H9 (cell line): ENCODE results near the gene ASPM. TPM values are rescaled to one million over a fixed set of nuclear protein-coding genes. Genes with fewer than 3 reads are reported as not detected.
A peak's percentile ranks its signal among the peaks of the same experiment; 100 is the strongest.

ENCODE experiments used
- DNase-seq: peaks from one replicate; pipeline ENCODE4 v3.0.0-alpha.2; 2017
- H2AFZ ChIP-seq: one replicate; pipeline ENCODE4 v1.6.1; 2013; ENCODE audit warnings: mild to moderate bottlenecking, low read length, control low read depth, moderate library complexity
- H2AK5ac ChIP-seq: 2 replicates; pipeline ENCODE4 v1.6.1; 2013; ENCODE audit warnings: low read length, control low read depth, mixed read lengths; ENCODE audit not compliant: insufficient read length
- H2BK120ac ChIP-seq: one replicate; pipeline ENCODE4 v1.6.1; 2013; ENCODE audit warnings: low read depth, mild to moderate bottlenecking, low read length, control low read depth, inconsistent platforms; ENCODE audit not compliant: poor library complexity, severe bottlenecking
- H2BK12ac ChIP-seq: 2 replicates; pipeline ENCODE4 v1.6.1; 2013; ENCODE audit warnings: low read length, control low read depth, mixed read lengths, low read depth; ENCODE audit not compliant: insufficient read length
- H2BK15ac ChIP-seq: 2 replicates; pipeline ENCODE4 v1.6.1; 2013; ENCODE audit warnings: low read depth, low read length, control low read depth
- H2BK20ac ChIP-seq: one replicate; pipeline ENCODE4 v1.6.1; 2013; ENCODE audit warnings: low read depth, mild to moderate bottlenecking, low read length, control low read depth, inconsistent platforms; ENCODE audit not compliant: poor library complexity, severe bottlenecking
- H2BK5ac ChIP-seq: 2 replicates; pipeline ENCODE4 v1.6.1; 2013; ENCODE audit warnings: low read length, control low read depth, mixed read lengths; ENCODE audit not compliant: insufficient read length
- H3K14ac ChIP-seq: 2 replicates; pipeline ENCODE4 v1.6.1; 2013; ENCODE audit warnings: low read length, control low read depth; ENCODE audit not compliant: insufficient read depth
- H3K18ac ChIP-seq: 2 replicates; pipeline ENCODE4 v1.6.1; 2013; ENCODE audit warnings: low read depth, mild to moderate bottlenecking, mixed read lengths, low read length, control low read depth; ENCODE audit not compliant: insufficient read length
- H3K23ac ChIP-seq: 2 replicates; pipeline ENCODE4 v1.6.1; 2013; ENCODE audit warnings: low read length, control low read depth, mixed read lengths, low read depth; ENCODE audit not compliant: insufficient read length
- H3K23me2 ChIP-seq: 2 replicates; pipeline ENCODE4 v1.6.1; 2013; ENCODE audit warnings: low read depth, mild to moderate bottlenecking, mixed read lengths, low read length, control low read depth; ENCODE audit not compliant: insufficient read length, poor library complexity, severe bottlenecking
- H3K27ac ChIP-seq: 2 replicates; pipeline ENCODE4 v1.5.1; 2013; ENCODE audit warnings: low read length, control low read depth, mixed read lengths, low read depth; ENCODE audit not compliant: insufficient read length
- H3K27me3 ChIP-seq: 2 replicates; pipeline ENCODE4 v1.6.1; 2013; ENCODE audit warnings: low read length, control low read depth, inconsistent platforms; ENCODE audit not compliant: insufficient read depth
- H3K4ac ChIP-seq: 2 replicates; pipeline ENCODE4 v1.6.1; 2013; ENCODE audit warnings: low read depth, mild to moderate bottlenecking, control low read depth, inconsistent platforms, low read length, moderate library complexity
- H3K4me1 ChIP-seq: 2 replicates; pipeline ENCODE4 v1.6.1; 2013; ENCODE audit warnings: low read length, control low read depth, inconsistent platforms; ENCODE audit not compliant: insufficient read depth
- H3K4me2 ChIP-seq: 2 replicates; pipeline ENCODE4 v1.6.1; 2013; ENCODE audit warnings: low read length, control low read depth, mixed read lengths; ENCODE audit not compliant: insufficient read length, insufficient read depth
- H3K56ac ChIP-seq: 2 replicates; pipeline ENCODE4 v1.6.1; 2013; ENCODE audit warnings: low read depth, mild to moderate bottlenecking, mixed read lengths, low read length, control low read depth; ENCODE audit not compliant: insufficient read length
- H3K79me1 ChIP-seq: 2 replicates; pipeline ENCODE4 v1.6.1; 2013; ENCODE audit warnings: low read depth, mild to moderate bottlenecking, moderate library complexity, low read length, control low read depth, inconsistent platforms; ENCODE audit not compliant: insufficient read depth, poor library complexity, severe bottlenecking
- H3K79me2 ChIP-seq: 2 replicates; pipeline ENCODE4 v1.6.1; 2013; ENCODE audit warnings: low read length, control low read depth, inconsistent platforms; ENCODE audit not compliant: insufficient read depth
- H3K9ac ChIP-seq: 2 replicates; pipeline ENCODE4 v1.6.1; 2013; ENCODE audit warnings: low read length, control low read depth, mixed read lengths; ENCODE audit not compliant: insufficient read length; ENCODE audit errors: extremely low read depth
- H3K9me3 ChIP-seq: one replicate; pipeline ENCODE4 v1.6.1; 2013; ENCODE audit warnings: low read depth, low read length, inconsistent platforms; ENCODE audit not compliant: control insufficient read depth
- H3T11ph ChIP-seq: one replicate; pipeline ENCODE4 v1.6.1; 2013; ENCODE audit warnings: mild to moderate bottlenecking, low read length, control low read depth, inconsistent platforms
- H4K20me1 ChIP-seq: one replicate; pipeline ENCODE4 v1.6.1; 2013; ENCODE audit not compliant: control insufficient read depth, insufficient read length, insufficient read depth
- H4K5ac ChIP-seq: 2 replicates; pipeline ENCODE4 v1.6.1; 2013; ENCODE audit warnings: low read depth, mild to moderate bottlenecking, mixed read lengths, low read length, control low read depth; ENCODE audit not compliant: insufficient read length
- H4K8ac ChIP-seq: replicated peaks from 2 replicates; pipeline ENCODE4 v1.6.1; 2013; ENCODE audit warnings: low read length, control low read depth, mixed read lengths, low read depth; ENCODE audit not compliant: insufficient read length
- H4K91ac ChIP-seq: 2 replicates; pipeline ENCODE4 v1.6.1; 2013; ENCODE audit warnings: low read depth, mild to moderate bottlenecking, moderate library complexity, mixed read lengths, low read length, control low read depth; ENCODE audit not compliant: insufficient read length
- H3K27ac Mint-ChIP-seq, 3 experiments: 2 replicates in 2 of 3; 3 replicates in 1 of 3; pipeline ENCODE4 v1.8.0; 2020 to 2021; ENCODE audit warnings: mixed read lengths in 3 of 3, mild to moderate bottlenecking in 1 of 3, moderate library complexity in 1 of 3
- H3K27me3 Mint-ChIP-seq: 2 replicates; pipeline ENCODE4 v1.8.0; 2021; ENCODE audit warnings: low read depth, mild to moderate bottlenecking, moderate library complexity, mixed read lengths
- H3K36me3 Mint-ChIP-seq, 3 experiments: 2 replicates in 2 of 3; 3 replicates in 1 of 3; pipeline ENCODE4 v1.8.0; 2020 to 2021; ENCODE audit warnings: low read depth in 3 of 3, mixed read lengths in 3 of 3; ENCODE audit not compliant: insufficient read depth in 1 of 3
- H3K4me1 Mint-ChIP-seq, 2 experiments: 2 replicates each; pipeline ENCODE4 v1.8.0; 2020; ENCODE audit warnings: mixed read lengths in 2 of 2
- H3K4me3 Mint-ChIP-seq, 2 experiments: 2 replicates in 1 of 2; 3 replicates in 1 of 2; pipeline ENCODE4 v1.8.0; 2020 to 2021; ENCODE audit warnings: mild to moderate bottlenecking in 2 of 2, mixed read lengths in 2 of 2, moderate library complexity in 1 of 2
- H3K9me3 Mint-ChIP-seq, 2 experiments: 2 replicates in 1 of 2; 3 replicates in 1 of 2; pipeline ENCODE4 v1.8.0; 2020; ENCODE audit warnings: mild to moderate bottlenecking in 2 of 2, mixed read lengths in 2 of 2, moderate library complexity in 1 of 2
- CTCF ChIP-seq: fragments of 200-600 bp; sonication (generic); conservative IDR thresholded peaks from 3 replicates; pipeline ENCODE4 v1.8.0; 2021; ENCODE audit warnings: antibody characterized with exemption, mild to moderate bottlenecking
- WGBS: extraction: QIAGEN DNeasy Blood & Tissue Kit; methylation state at CpG from one replicate; pipeline ENCODE4 v1.1.7; 2013; ENCODE audit warnings: missing lambda C conversion rate, low lambda C conversion rate, mixed read lengths; ENCODE audit not compliant: insufficient read length; ENCODE audit errors: extremely low coverage; 5-methylcytosine and 5-hydroxymethylcytosine counted together
- total RNA-seq: library from RNA; stranded (reverse); gene quantifications from 2 replicates; pipeline ENCODE4 v1.2.1, GENCODE V29; 2021

Gene ASPM
- total RNA-seq, 1 experiment from 2014 or later: 34.9 TPM

GRCh38 chr1:197137322-197137721 is 9.1 kb downstream of the ASPM start:
- H4K5ac ChIP-seq: no peak overlapping the region
- no peaks in the 10 kb centered on the region for H3K23me2 ChIP-seq
- no peak overlapping the region for H3K18ac ChIP-seq
- no peak overlapping the region for H4K91ac ChIP-seq
- H3K4me3 Mint-ChIP-seq: no peak overlapping the region
- no CpG with 5 or more reads among the region's 7 CpGs for WGBS
- no peak for TF ChIP-seq CTCF
- no peak overlapping the region for H2BK12ac ChIP-seq
- no peaks in the 10 kb centered on the region for H3K27me3 ChIP-seq
- peaks cover 11 to 51% (median 44%) of the 10 kb centered on the region in 3 experiments; a peak in 6 of 7 replicates for H3K36me3 Mint-ChIP-seq
- H3T11ph ChIP-seq: no peak overlapping the region
- no peak overlapping the region for H3K56ac ChIP-seq
- no peak overlapping the region for H2BK5ac ChIP-seq
- DNase-seq: no peak
- peaks cover 9 to 12% of the 10 kb centered on the region in 2 experiments for H3K4me1 Mint-ChIP-seq
- H2BK120ac ChIP-seq: no peak overlapping the region
- H3K9me3 Mint-ChIP-seq: no peaks in the 10 kb centered on the region
- no peak overlapping the region for H3K4me2 ChIP-seq
- no peaks in the 10 kb centered on the region for H3K27me3 Mint-ChIP-seq
- H3K4ac ChIP-seq: no peak overlapping the region
- H2AFZ ChIP-seq: no peak overlapping the region
- no peak overlapping the region for H3K14ac ChIP-seq
- no peak overlapping the region for H2BK15ac ChIP-seq
- H3K9me3 ChIP-seq: no peaks in the 10 kb centered on the region
- no peak overlapping the region for H4K8ac ChIP-seq
- no peak overlapping the region for H3K9ac ChIP-seq
- H3K4me1 ChIP-seq: no peaks in the 10 kb centered on the region
- H3K79me1 ChIP-seq: peaks cover 3% of the 10 kb centered on the region
- H4K20me1 ChIP-seq: no peaks in the 10 kb centered on the region
- H2AK5ac ChIP-seq: no peak overlapping the region
- H3K27ac Mint-ChIP-seq: peak overlapping the region in 1 of 3 experiments; percentile 62; a peak in 2 of 7 replicates
- H3K27ac ChIP-seq: no peak overlapping the region
- H2BK20ac ChIP-seq: no peak overlapping the region
- H3K79me2 ChIP-seq: no peaks in the 10 kb centered on the region; the same call in 1 of the 2 replicates
- H3K23ac ChIP-seq: no peak overlapping the region
